HG03175 (cell line): ENCODE results near the gene VHLL.

Experiments used
- ATAC-seq: cut with Tn5 transposase; IDR thresholded peaks from one replicate; pipeline ENCODE4 v1.9.1; 2021; ENCODE audit warnings: mild to moderate bottlenecking, moderate library complexity; ENCODE audit not compliant: unreplicated experiment

Gene VHLL

GRCh38 chr1:156291226-156292061 is 7.7 kb downstream of the VHLL start:
- ATAC-seq = peak; percentile 42

- ATAC-seq = no peak
Observed at GRCh38 chr1:156289857-156290256, 9.2 kb downstream of the VHLL start.

GRCh38 chr1:156286061-156286460 is 13.0 kb downstream of the VHLL start:
- ATAC-seq = no peak

GRCh38 chr1:156285437-156285836 is 13.7 kb downstream of the VHLL start:
- ATAC-seq = no peak

- ATAC-seq = no peak
Observed at GRCh38 chr1:156284757-156285156, 14.3 kb downstream of the VHLL start.

- no peak for ATAC-seq
Observed at GRCh38 chr1:156284112-156284511, 15.0 kb downstream of the VHLL start, which contains the start of gene TMEM79. TSS of gene TMEM79 (plus strand) at chr1:156284325. CDS start at chr1:156285227, 902 bp downstream.

- no peak for ATAC-seq
Observed at GRCh38 chr1:156283521-156283920, 15.6 kb downstream of the VHLL start.

GRCh38 chr1:156282479-156283222 is 16.5 kb downstream of the VHLL start, which contains the start of gene SMG5:
TSS of gene SMG5 (minus strand) at chr1:156282825. CDS start at chr1:156282680, 145 bp downstream.
- peak; percentile 84 for ATAC-seq

GRCh38 chr1:156281693-156282478 is 17.2 kb downstream of the VHLL start:
- ATAC-seq = no peak

GRCh38 chr1:156281281-156281680 is 17.8 kb downstream of the VHLL start:
- peak; percentile 50 for ATAC-seq

GRCh38 chr1:156279837-156280236 is 19.3 kb downstream of the VHLL start:
- ATAC-seq = no peak

GRCh38 chr1:156276966-156277381 is 22.1 kb downstream of the VHLL start:
- no peak for ATAC-seq

GRCh38 chr1:156276532-156276931 is 22.6 kb downstream of the VHLL start:
- no peak for ATAC-seq

- no peak for ATAC-seq
Observed at GRCh38 chr1:156270314-156270713, 28.8 kb downstream of the VHLL start.

- no peak for ATAC-seq
Observed at GRCh38 chr1:156268336-156268735, 30.8 kb downstream of the VHLL start.

GRCh38 chr1:156266051-156266450 is 33.1 kb downstream of the VHLL start:
- ATAC-seq = no peak

- no peak for ATAC-seq
Observed at GRCh38 chr1:156263288-156263655, 35.8 kb downstream of the VHLL start.

GRCh38 chr1:156262461-156263287 is 36.4 kb downstream of the VHLL start:
- no peak for ATAC-seq

GRCh38 chr1:156260896-156261295 is 38.2 kb downstream of the VHLL start:
- no peak for ATAC-seq

GRCh38 chr1:156259805-156260204 is 39.3 kb downstream of the VHLL start:
- ATAC-seq = no peak
